Cardiac muscle cell (in vitro differentiated cells and primary cell): ENCODE data around the gene EMC10. TPM values are rescaled to one million over a fixed set of nuclear protein-coding genes. Genes with fewer than 3 reads are reported as not detected.

Experiments used
- DNase-seq, 2 donors: peaks; one replicate each; pipeline versions ENCODE4 v3.0.0 to v3.0.0-alpha.2; 2010 to 2017; ENCODE audit warnings: low read depth in 1 of 2, low spot score in 1 of 2
- H3K27ac ChIP-seq: fragments of 200-600 bp; sonication (generic); 2 replicates; pipeline ENCODE4 v1.5.1; 2016
- H3K27me3 ChIP-seq: fragments of 200-600 bp; sonication (generic); 2 replicates; pipeline ENCODE4 v1.6.0; 2016; ENCODE audit warnings: control low read depth
- H3K36me3 ChIP-seq: fragments of 200-600 bp; sonication (generic); 2 replicates; pipeline ENCODE4 v1.5.1; 2016; ENCODE audit warnings: control low read depth
- H3K4me1 ChIP-seq: fragments of 200-600 bp; sonication (generic); 2 replicates; pipeline ENCODE4 v1.8.1; 2017; ENCODE audit warnings: low read depth, mild to moderate bottlenecking, mixed run types
- H3K4me3 ChIP-seq: fragments of 200-600 bp; sonication (generic); 2 replicates; pipeline ENCODE4 v1.5.1; 2016; ENCODE audit warnings: mild to moderate bottlenecking
- H3K9me3 ChIP-seq: fragments of 200-600 bp; sonication (generic); 2 replicates; pipeline ENCODE4 v1.5.1; 2017; ENCODE audit warnings: low read depth, mild to moderate bottlenecking, control low read depth
- CTCF ChIP-seq: IDR thresholded peaks from 2 replicates; pipeline ENCODE4 v1.5.1; 2012; ENCODE audit warnings: low read depth, mild to moderate bottlenecking, low read length
- polyA plus RNA-seq: library from polyadenylated mRNA; unstranded; fragments of >200 nt; fragmentation: Nextera tagmentation; extraction: Ambion mirVana; gene quantifications from 2 replicates; pipeline ENCODE4 v1.2.1, GENCODE V29; 2016
- total RNA-seq: library from RNA; depleted of rRNA; stranded (reverse); fragments of >200 nt; gene quantifications from 2 replicates; pipeline ENCODE4 v1.2.3, GENCODE V29; 2016

The EMC10 gene
- total and polyA plus RNA-seq, 2 experiments from 2014 or later, result 280 to 308 TPM

GRCh38 chr19:50512999-50513745, 36.9 kb downstream of the EMC10 start:
- no peaks in the 10 kb centered on the region for H3K9me3 ChIP-seq
- H3K4me3 ChIP-seq, result no peak overlapping the region
- peak overlapping the region; percentile 72 for H3K27ac ChIP-seq
- H3K27me3 ChIP-seq, result no peaks in the 10 kb centered on the region
- no peak for DNase-seq
- peaks cover 33% of the 10 kb centered on the region for H3K4me1 ChIP-seq
- H3K36me3 ChIP-seq, result peaks cover 2% of the 10 kb centered on the region
- TF ChIP-seq CTCF, result no peak

GRCh38 chr19:50513746-50514345, 37.5 kb downstream of the EMC10 start, which contains the start of gene ASPDH:
Gene ASPDH (minus strand): TSS chr19:50513913. CDS start chr19:50513823, 90 bp downstream.
- DNase-seq, result no peak
- H3K4me3 ChIP-seq, result no peak within 1 kb of the TSS
- TF ChIP-seq CTCF, result no peak
- no peaks in the 10 kb centered on the region for H3K27me3 ChIP-seq
- H3K4me1 ChIP-seq, result peaks cover 31% of the 10 kb centered on the region
- peaks cover 3% of the 10 kb centered on the region for H3K36me3 ChIP-seq
- H3K9me3 ChIP-seq, result no peaks in the 10 kb centered on the region
- peak within 1 kb of the TSS; percentile 72 for H3K27ac ChIP-seq

- no peak for TF ChIP-seq CTCF
- no peak overlapping the region for H3K4me3 ChIP-seq
- peak overlapping the region; percentile 68 for H3K27ac ChIP-seq
- H3K4me1 ChIP-seq, result peaks cover 24% of the 10 kb centered on the region
- no peaks in the 10 kb centered on the region for H3K9me3 ChIP-seq
- peak in 1 of 2 donors; percentile 28 for DNase-seq
- H3K36me3 ChIP-seq, result peaks cover 7% of the 10 kb centered on the region
- no peaks in the 10 kb centered on the region for H3K27me3 ChIP-seq
Observed at GRCh38 chr19:50514346-50515167, 38.2 kb downstream of the EMC10 start.

GRCh38 chr19:50515168-50515561, 38.9 kb downstream of the EMC10 start:
- Histone ChIP-seq H3K36me3 (peaks cover 7% of the 10 kb centered on the region), H3K27me3 (no peaks in the 10 kb centered on the region)

More at GRCh38 chr19:50515168-50515561, 38.9 kb downstream of the EMC10 start:
- Histone ChIP-seq H3K4me3 (no peak overlapping the region), H3K9me3 (no peaks in the 10 kb centered on the region), H3K27ac (peak overlapping the region; percentile 68), H3K4me1 (peaks cover 21% of the 10 kb centered on the region)
- DNase-seq, result no peak
- no peak for TF ChIP-seq CTCF
